ENCODE data around the gene PLA2G15. TPM values are rescaled to one million over a fixed set of nuclear protein-coding genes. Genes with fewer than 3 reads are reported as not detected.

The PLA2G15 gene
- total RNA-seq, 2 experiments from 2014 or later = 8.6 to 9.4 TPM

DNA sequence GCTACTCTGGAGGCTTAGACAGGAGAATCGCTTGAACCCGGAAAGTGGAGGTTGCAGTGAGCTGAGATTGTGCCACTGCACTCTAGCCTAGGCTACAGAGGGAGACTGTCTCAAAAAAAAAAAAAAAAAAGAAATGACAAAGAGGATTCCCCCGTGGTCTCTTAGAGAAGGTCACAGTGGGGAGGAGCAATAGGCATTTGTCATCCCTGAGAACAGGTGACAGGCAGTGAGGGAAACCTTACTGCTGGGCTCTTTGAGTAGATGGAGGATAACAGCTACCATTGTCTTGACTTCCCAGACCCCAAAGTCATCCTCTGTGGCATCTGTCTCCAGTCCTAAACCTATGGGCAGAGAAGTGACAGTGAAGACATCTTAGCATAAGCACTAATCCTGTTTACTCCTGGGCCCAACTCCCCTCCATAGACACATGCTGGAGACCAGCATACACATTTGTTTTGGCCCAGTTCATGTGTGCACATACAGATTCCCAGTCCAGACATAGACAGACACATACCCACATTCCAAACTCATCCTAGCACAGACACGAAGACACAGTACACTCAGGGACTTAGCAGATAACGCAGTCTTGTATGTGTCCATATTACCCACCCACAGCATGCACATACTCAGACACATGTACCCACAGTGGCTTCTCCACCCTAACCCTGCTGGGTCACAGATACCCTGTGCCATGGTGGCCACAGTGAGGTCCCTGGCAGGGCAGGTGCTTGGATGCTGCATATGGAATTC lies 11.9 kb upstream of the PLA2G15 start:
- ATAC-seq = no peak
- no peaks in the 10 kb centered on the region for H3K27me3 Mint-ChIP-seq (ENCODE audit: low read depth)
- H3K27ac Mint-ChIP-seq = peak overlapping the region; percentile 43
- ChIA-PET CTCF (interaction anchor here (1.4 kb wide), 1 partner anchor 29 kb away, joined by 5 read pairs; no protein-coding TSS in a partner anchor), POLR2A (no interaction called here)
- H3K36me3 Mint-ChIP-seq (ENCODE audit: low read depth) = peaks cover 16% of the 10 kb centered on the region
- no peaks in the 10 kb centered on the region for H3K9me3 Mint-ChIP-seq (ENCODE audit: insufficient read depth)
- no peak overlapping the region for H3K4me3 Mint-ChIP-seq
- peaks cover 44% of the 10 kb centered on the region for H3K4me1 Mint-ChIP-seq (ENCODE audit: low read depth)
- DNase-seq = no peak

GRCh38 chr16:68233835-68234187 lies 11.4 kb upstream of the PLA2G15 start:
- no peak overlapping the region for H3K4me3 Mint-ChIP-seq
- no peak for DNase-seq
- H3K27me3 Mint-ChIP-seq (ENCODE audit: low read depth) = no peaks in the 10 kb centered on the region
- no peak for ATAC-seq
- POLR2A ChIA-PET = no interaction called here
- peaks cover 14% of the 10 kb centered on the region for H3K36me3 Mint-ChIP-seq (ENCODE audit: low read depth)
- CTCF ChIA-PET = interaction anchor here (1.4 kb wide), 1 partner anchor 28 kb away, joined by 5 read pairs; no protein-coding TSS in a partner anchor
- H3K4me1 Mint-ChIP-seq (ENCODE audit: low read depth) = peaks cover 43% of the 10 kb centered on the region
- peak overlapping the region; percentile 43 for H3K27ac Mint-ChIP-seq
- no peaks in the 10 kb centered on the region for H3K9me3 Mint-ChIP-seq (ENCODE audit: insufficient read depth)

DNA sequence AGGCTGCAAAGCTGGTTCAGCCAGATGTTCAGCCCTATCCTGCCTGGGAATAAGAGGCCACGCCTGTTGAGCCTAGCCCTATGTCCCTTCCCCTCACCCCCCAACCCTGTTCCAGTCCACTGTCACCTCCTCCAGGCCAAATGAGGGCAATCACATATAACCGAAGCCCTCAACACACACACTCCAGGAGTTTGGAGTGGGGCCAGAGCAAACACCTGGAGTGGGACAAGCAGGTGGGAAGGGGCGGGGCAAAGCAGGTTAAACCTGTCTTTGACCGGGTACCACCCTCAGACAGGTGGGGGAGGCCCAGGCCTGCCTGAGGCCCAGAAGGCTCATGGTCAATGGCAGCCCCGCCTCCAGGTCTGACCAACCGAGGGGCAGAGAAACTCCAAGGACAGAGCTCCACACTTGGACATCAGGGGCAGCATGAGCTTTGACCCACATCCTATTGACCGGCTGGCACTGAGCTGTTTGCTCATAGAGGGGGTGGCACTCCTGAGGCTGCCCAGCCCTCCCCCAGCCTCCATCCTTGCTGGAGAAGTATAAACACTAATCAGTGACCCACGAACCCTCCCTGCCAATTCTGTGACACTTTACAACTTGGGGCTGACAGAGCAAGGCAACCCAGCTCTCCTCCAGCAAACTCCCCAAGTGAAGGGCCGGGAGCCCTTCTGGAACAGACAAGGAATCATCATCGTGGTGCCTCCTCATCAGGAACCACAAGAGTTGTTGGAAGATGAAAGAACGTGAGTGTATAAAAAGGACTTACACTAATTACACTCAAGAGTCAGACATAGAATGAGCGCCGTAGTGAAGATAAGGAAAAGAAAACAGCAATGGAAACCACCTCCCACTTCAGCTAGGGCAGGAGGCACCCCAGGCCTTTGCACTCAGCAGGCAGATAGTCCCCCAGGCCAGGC lies 10.7 kb upstream of the PLA2G15 start:
- CTCF ChIA-PET = interaction anchor here (1.4 kb wide), 1 partner anchor 27 kb away, joined by 5 read pairs; no protein-coding TSS in a partner anchor
- DNase-seq (no peak), ATAC-seq (no peak)
- Mint-ChIP-seq H3K9me3 (ENCODE audit: insufficient read depth) (no peaks in the 10 kb centered on the region), H3K27ac (peak overlapping the region; percentile 74), H3K27me3 (ENCODE audit: low read depth) (no peaks in the 10 kb centered on the region), H3K36me3 (ENCODE audit: low read depth) (peaks cover 8% of the 10 kb centered on the region), H3K4me1 (ENCODE audit: low read depth) (peaks cover 42% of the 10 kb centered on the region), H3K4me3 (peak overlapping the region; percentile 34)
- POLR2A ChIA-PET = interaction anchor here (0.8 kb wide), 1 partner anchor 11 kb away, joined by 3 read pairs; the partner anchor contains the start of gene PLA2G15

DNA sequence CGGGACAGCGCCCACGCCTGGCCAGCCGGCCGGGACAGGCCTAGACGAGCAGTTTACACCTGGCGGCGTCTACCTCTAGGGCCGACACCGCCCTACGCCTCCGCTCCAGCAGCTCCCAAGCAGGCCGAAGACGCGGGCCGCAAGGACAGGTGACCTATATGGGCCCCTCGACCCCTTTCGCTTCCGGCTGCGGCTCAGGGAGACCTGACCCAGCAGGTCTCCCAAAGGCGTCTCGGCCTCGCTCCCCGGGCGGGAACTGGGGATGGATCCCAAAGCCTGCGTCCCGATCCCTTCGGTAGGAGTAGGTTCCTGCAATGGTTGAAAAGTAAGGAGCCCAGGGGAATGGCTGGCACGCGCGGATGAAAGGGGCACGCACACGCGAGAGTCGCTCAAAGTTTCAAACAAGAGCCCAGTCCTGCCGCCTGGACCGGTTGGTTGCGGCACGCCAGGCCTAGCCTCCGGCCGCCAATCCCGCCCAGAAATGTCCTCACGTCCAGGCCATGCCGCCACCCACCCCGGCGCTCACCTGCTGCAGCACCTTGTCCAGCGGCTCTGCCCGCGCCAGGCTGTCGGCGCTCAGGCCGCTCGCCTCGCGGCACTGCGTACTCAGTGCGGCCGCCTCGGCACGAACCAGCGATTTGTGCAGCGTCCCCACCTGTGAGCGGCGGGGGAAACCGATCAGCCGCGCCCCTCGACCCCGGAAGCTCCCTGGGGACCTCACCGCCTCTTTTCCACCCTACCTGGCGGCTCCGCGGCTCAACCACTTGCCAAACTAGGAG lies 9.9 kb upstream of the PLA2G15 start:
- Mint-ChIP-seq H3K27ac (no peak overlapping the region), H3K9me3 (ENCODE audit: insufficient read depth) (no peaks in the 10 kb centered on the region), H3K4me1 (ENCODE audit: low read depth) (peaks cover 47% of the 10 kb centered on the region), H3K4me3 (peak overlapping the region; percentile 34), H3K36me3 (ENCODE audit: low read depth) (peaks cover 6% of the 10 kb centered on the region), H3K27me3 (ENCODE audit: low read depth) (no peaks in the 10 kb centered on the region)
- DNase-seq (no peak), ATAC-seq (no peak)
- POLR2A ChIA-PET = interaction anchor here (0.5 kb wide), 1 partner anchor 427 kb away, joined by 3 read pairs; no protein-coding TSS in a partner anchor
- CTCF ChIA-PET = interaction anchor here (1.1 kb wide), 1 partner anchor 29 kb away, joined by 3 read pairs; the partner anchor contains the start of gene SLC7A6

DNA sequence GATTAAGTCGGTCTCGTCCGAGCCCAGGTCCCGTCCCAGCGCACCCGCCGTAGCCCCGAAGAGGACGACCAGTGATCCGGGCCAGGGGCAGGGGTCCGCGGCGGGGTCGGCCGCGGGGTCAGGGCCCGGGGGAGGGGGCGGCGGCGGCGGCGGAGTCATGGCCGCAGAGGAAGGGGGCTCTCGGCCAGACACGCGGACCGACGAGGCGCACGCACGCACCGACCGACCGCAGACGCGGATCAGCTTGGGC lies 9.4 kb upstream of the PLA2G15 start, which contains the start of gene ESRP2:
TSS of gene ESRP2 (minus strand) at position 241 of the 250 bp plus-strand sequence. CDS start at position 159, 82 bp downstream.
- Mint-ChIP-seq H3K4me1 (ENCODE audit: low read depth) (peaks cover 47% of the 10 kb centered on the region), H3K36me3 (ENCODE audit: low read depth) (peaks cover 2% of the 10 kb centered on the region), H3K4me3 (peak within 1 kb of the TSS; percentile 89), H3K27me3 (ENCODE audit: low read depth) (no peaks in the 10 kb centered on the region), H3K9me3 (ENCODE audit: insufficient read depth) (no peaks in the 10 kb centered on the region), H3K27ac (peak within 1 kb of the TSS; percentile 32)
- POLR2A ChIA-PET = no interaction called here
- ATAC-seq (no peak), DNase-seq (no peak)
- CTCF ChIA-PET = interaction anchor here (1.1 to 1.6 kb wide), 2 partner anchors 28 to 142 kb away, joined by 3 to 7 read pairs; partner anchors contain the start of gene SLC7A6

DNA sequence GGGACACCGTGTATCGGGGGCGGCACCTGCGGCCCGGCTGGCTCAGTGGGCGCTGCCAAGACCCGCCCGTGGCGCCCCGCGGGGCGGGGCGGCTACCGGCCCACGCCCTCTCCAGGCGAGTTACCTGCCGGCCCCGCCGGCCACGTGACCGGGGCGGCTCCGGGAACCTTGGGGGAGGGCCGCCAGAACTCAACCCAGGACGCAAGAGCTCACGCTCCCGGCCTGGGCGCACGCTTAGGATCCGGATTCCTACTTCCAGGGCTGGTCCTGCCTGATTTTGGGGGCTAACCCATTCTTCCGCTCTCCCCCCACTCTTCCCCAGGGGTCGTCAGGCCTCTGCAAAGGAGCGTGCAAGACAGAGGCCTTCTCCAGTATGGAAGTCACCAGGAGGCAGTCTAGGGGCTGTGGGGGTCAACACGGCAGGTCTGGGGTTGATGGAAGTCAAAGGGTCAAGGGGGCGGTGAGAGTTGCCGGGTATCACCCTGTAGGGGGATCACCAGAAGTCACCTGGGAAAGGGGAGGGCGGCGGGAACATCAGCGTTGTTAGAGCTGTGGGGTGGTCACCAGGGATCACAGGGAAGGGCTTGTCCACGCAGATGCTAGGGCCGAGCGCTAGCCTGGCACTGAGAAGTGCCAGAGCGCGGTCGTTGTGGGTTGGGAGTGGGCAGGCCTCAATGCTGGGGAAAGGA lies 8.9 kb upstream of the PLA2G15 start:
- Mint-ChIP-seq H3K27ac (peak overlapping the region; percentile 32), H3K27me3 (ENCODE audit: low read depth) (no peaks in the 10 kb centered on the region), H3K36me3 (ENCODE audit: low read depth) (peaks cover 2% of the 10 kb centered on the region), H3K4me3 (peak overlapping the region; percentile 89), H3K9me3 (ENCODE audit: insufficient read depth) (no peaks in the 10 kb centered on the region), H3K4me1 (ENCODE audit: low read depth) (peaks cover 47% of the 10 kb centered on the region)
- peak; percentile 51 for DNase-seq
- POLR2A ChIA-PET = interaction anchor here (1.1 to 1.2 kb wide), 2 partner anchors 21 to 152 kb away, joined by 3 to 4 read pairs; no protein-coding TSS in a partner anchor
- ATAC-seq = peak; percentile 4
- CTCF ChIA-PET = interaction anchor here (1.1 to 3.1 kb wide), 5 partner anchors 9 to 143 kb away, joined by 3 to 22 read pairs (median 9); partner anchors contain the start of gene SLC7A6

GRCh38 chr16:68236826-68237242 lies 8.3 kb upstream of the PLA2G15 start:
- Mint-ChIP-seq H3K4me1 (ENCODE audit: low read depth) (peaks cover 47% of the 10 kb centered on the region), H3K9me3 (ENCODE audit: insufficient read depth) (no peaks in the 10 kb centered on the region), H3K27me3 (ENCODE audit: low read depth) (no peaks in the 10 kb centered on the region), H3K27ac (peak overlapping the region; percentile 32), H3K36me3 (ENCODE audit: low read depth) (peaks cover 2% of the 10 kb centered on the region), H3K4me3 (peak overlapping the region; percentile 89)
- ChIA-PET POLR2A (interaction anchor here (1.1 to 1.3 kb wide), 3 partner anchors 8 to 152 kb away, joined by 3 to 6 read pairs (median 4); no protein-coding TSS in a partner anchor), CTCF (interaction anchor here (1.6 to 3.1 kb wide), 4 partner anchors 9 to 143 kb away, joined by 7 to 22 read pairs (median 10); partner anchors contain the start of gene SLC7A6)
- ATAC-seq = peak; percentile 7
- peak; percentile 44 for DNase-seq

DNA sequence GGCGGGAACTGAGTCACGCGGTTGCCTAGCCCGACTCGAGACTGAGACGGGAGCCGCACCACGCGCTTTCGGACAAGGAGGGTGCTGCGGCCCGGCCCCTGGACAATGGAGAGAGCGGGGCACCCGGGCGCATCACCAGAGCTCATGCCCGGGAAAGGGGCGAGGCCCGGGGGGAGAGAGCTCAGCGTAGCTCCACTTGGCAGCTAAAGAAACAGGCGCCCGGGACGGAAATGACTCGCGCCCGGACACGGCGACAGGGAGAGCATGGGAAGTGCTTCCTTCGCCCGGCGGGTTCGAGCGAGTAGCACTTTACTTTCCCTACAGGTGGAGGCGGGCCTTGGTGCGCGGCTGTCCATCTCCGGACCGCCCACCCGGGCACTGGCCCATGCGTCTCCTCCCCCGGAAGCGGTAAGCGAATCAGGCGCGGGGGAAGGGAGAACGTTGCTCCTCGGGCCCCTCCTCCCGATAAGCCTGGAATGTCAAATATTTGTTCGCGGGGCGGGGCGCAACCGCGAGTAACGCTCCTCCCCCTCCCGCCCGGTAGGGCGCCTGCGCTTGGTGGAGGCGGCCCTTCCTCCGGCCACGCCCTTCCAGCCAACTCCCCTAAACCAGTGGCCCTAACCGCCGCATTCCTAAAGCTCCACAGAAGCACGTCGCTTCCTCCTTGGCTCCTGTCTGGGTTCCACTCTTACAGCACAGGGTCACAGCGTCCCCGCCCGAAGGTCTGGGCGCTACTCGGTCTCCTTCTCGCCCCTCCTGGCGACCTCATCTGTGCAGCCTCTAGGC lies 7.7 kb upstream of the PLA2G15 start:
- H3K27ac Mint-ChIP-seq = peak overlapping the region; percentile 93

DNA sequence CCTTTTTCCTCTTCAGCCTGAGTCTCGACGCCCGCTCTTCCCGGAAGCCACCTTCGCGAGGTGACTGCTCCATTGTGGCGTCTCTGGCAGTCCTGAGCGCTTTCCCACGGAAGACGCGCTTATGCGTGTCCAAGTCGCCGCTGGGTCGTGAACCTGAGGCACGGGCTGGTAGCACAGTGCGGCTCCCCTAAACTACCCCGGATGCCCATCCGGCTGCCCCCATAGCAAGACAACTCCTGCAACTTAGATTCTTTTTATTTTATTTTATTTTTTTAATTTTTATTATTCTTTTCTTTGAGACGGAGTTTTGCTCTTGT lies 7.2 kb upstream of the PLA2G15 start:
- Mint-ChIP-seq H3K27ac (peak overlapping the region; percentile 93), H3K4me1 (ENCODE audit: low read depth) (peaks cover 41% of the 10 kb centered on the region), H3K9me3 (ENCODE audit: insufficient read depth) (no peaks in the 10 kb centered on the region), H3K36me3 (ENCODE audit: low read depth) (no peaks in the 10 kb centered on the region), H3K4me3 (peak overlapping the region; percentile 89), H3K27me3 (ENCODE audit: low read depth) (no peaks in the 10 kb centered on the region)
- no peak for ATAC-seq
- no peak for DNase-seq
- CTCF ChIA-PET = interaction anchor here (0.9 to 3.1 kb wide), 5 partner anchors 11 to 91 kb away, joined by 3 to 22 read pairs (median 9); partner anchors contain the start of gene SLC7A6
- POLR2A ChIA-PET = interaction anchor here (1.3 kb wide), 1 partner anchor 10 kb away, joined by 6 read pairs; no protein-coding TSS in a partner anchor

More for the DNA sequence above, 7.7 kb upstream of the PLA2G15 start:
- peaks cover 44% of the 10 kb centered on the region for H3K4me1 Mint-ChIP-seq (ENCODE audit: low read depth)
- CTCF ChIA-PET = interaction anchor here (1.6 to 3.1 kb wide), 5 partner anchors 10 to 144 kb away, joined by 7 to 22 read pairs (median 9); partner anchors contain the start of gene SLC7A6
- POLR2A ChIA-PET = interaction anchor here (1.1 to 1.3 kb wide), 3 partner anchors 9 to 153 kb away, joined by 3 to 6 read pairs (median 4); no protein-coding TSS in a partner anchor
- no peaks in the 10 kb centered on the region for H3K9me3 Mint-ChIP-seq (ENCODE audit: insufficient read depth)
- DNase-seq (peak; percentile 92), ATAC-seq (peak; percentile 78)
- peaks cover 2% of the 10 kb centered on the region for H3K36me3 Mint-ChIP-seq (ENCODE audit: low read depth)
- H3K27me3 Mint-ChIP-seq (ENCODE audit: low read depth) = no peaks in the 10 kb centered on the region
- peak overlapping the region; percentile 89 for H3K4me3 Mint-ChIP-seq

- no peaks in the 10 kb centered on the region for H3K27me3 Mint-ChIP-seq (ENCODE audit: low read depth)
- ChIA-PET POLR2A (no interaction called here), CTCF (interaction anchor here (1.2 to 5.0 kb wide), 4 partner anchors 11 to 86 kb away, joined by 3 to 37 read pairs (median 9); partner anchors contain the start of gene SLC7A6)
- no peak for DNase-seq
- no peak for ATAC-seq
- H3K36me3 Mint-ChIP-seq (ENCODE audit: low read depth) = peaks cover 2% of the 10 kb centered on the region
- peaks cover 42% of the 10 kb centered on the region for H3K4me1 Mint-ChIP-seq (ENCODE audit: low read depth)
- H3K27ac Mint-ChIP-seq = no peak overlapping the region
- no peak overlapping the region for H3K4me3 Mint-ChIP-seq
- H3K9me3 Mint-ChIP-seq (ENCODE audit: insufficient read depth) = no peaks in the 10 kb centered on the region
Observed at GRCh38 chr16:68242085-68242484, 3.1 kb upstream of the PLA2G15 start.
